HCEC 1CT (cell line): ENCODE results near the gene MIER1.
"Not testable (repeated sequence)": the region's sequence is repeated elsewhere in the genome, so short reads cannot be mapped to it uniquely, and the experiment has no call there.

Experiments used
- DNase-seq: peaks from one replicate; pipeline ENCODE4 v3.0.0-alpha.2; 2017

Gene MIER1

DNA sequence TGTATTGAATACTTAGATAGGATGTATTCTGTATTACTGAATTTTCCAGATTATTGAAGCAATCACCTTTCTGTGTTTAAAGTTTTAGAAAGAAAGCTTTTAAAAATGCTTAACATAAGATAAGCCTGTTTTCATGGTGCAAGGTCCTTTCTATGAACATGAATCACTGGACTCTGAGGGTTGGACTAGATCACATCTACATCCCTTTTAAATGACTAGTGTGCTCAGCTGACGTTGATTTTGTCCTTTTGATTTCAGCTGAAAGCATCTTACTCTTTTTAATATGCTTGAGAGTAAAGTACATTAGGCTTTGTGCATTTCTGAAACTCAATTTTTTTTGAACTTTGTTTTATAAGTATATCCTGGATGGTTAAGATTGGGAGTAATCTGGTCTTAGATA lies 16.2 kb downstream of the MIER1 start:
- peak; percentile 66 for DNase-seq

DNA sequence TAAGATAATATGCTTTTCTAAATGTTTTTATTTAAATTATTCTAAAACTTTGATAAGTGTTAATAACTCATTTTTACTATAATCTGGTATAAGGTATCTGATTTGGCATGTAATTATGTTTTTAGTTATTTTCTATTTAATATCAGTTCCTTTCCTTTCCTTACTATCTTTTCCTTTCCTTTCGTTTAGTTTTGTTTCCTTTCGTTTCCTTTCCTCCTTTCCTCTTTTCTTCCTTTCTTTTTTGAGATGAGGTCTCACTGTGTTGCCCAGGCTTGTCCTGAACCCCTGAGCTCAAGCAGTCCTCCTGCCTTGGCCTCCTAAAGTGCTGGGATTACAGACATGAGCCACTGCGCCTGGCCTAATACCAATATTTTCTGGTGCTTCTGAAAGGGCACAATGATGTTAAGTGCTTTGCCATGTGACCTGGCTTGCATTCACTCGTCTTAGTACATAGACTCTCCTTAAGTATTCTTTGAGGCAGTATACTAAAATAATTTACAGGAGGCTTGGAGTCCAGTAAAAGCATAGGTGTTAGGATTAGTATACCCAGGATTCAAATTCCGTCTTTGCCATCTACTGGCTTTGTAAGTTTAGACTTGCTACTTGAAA lies 18.7 kb downstream of the MIER1 start:
- peak; percentile 18 for DNase-seq

GRCh38 chr1:66944330-66945274 lies 19.8 kb downstream of the MIER1 start:
- DNase-seq, result peak; percentile 90

DNA sequence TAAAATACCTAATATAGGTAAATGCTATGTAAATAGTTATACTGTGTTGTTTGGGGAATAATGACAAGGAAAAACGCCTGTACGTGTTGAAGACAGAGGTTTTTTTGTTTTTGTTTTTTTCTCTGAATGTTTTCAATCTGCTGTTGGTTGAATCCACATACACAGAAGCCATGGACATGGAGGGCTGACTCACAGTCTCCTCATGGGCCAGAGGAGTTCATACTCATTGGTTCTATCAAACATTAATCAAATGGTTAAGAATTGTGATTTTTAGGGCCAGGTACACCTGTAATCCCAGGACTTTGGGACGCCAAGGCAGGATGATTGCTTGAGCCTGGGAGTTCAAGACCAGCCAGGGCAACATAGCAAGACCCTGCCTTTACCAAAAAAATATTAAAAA lies 20.5 kb downstream of the MIER1 start:
- peak; percentile 35 for DNase-seq

- DNase-seq, result peak; percentile 34
Observed at GRCh38 chr1:66947267-66947666, 22.5 kb downstream of the MIER1 start.

GRCh38 chr1:66951513-66951912 lies 26.7 kb downstream of the MIER1 start:
- peak; percentile 81 for DNase-seq

DNA sequence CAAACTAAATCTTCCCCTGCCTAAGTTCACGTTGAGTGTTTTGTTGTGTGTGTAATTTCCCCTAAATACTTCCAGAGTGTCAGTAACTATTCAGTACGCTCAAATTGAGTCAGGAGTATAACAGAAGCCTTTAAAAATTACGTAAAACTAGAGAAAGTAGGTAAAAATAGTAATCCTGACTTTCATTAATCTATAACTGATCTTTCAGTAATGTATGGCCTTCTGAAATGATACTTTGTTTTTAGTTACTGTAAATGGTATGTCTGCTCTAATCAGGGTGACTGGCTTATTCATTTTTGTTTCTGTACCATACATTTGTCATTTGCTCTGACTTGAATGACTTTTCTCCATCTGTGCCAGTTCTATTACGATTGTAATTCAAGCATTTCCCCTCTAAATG lies 29.4 kb downstream of the MIER1 start:
- no peak for DNase-seq

- DNase-seq, result no peak
Observed at GRCh38 chr1:66957938-66958337, 33.1 kb downstream of the MIER1 start.

- DNase-seq, result not testable (repeated sequence)
Observed at GRCh38 chr1:66966188-66966873, 41.5 kb downstream of the MIER1 start.

DNA sequence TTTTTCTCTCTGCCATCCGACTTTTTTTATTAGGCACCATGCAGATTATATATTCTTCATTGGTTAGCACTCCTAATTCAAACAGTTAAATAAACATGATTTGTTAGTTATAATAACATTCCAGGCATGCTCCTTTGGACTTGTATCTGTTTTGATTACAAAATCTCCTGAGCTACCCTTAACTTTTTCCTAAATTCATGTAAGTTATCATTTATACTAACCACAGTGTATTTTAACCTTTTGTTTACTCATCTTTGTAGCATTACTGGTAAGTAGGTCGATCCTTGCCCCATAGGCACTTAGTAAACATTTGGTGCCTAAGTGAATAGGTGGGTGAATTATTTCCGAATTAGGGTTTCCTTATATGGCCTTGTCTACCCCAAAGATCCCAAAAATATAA lies 43.8 kb downstream of the MIER1 start:
- no peak for DNase-seq

GRCh38 chr1:66978201-66978600 lies 53.4 kb downstream of the MIER1 start:
- DNase-seq, result no peak

DNA sequence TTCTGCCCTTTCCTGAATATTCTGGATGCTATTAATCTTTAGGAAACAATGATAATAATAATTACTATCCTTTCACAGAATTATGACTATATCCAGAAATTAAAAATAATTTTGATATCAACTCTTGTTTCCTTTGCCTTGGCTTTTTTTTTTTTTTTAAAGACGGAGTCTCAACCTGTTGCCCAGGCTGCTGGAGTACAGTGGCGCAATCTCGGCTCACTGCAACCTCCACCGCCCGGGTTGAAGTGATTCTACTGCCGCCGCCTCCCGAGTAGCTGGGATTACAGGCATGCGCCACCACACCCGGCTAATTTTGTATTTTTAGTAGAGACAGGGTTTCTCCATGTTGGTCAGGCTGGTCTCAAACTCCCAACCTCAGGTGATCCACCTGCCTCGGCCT lies 54.8 kb downstream of the MIER1 start:
- not testable (repeated sequence) for DNase-seq

DNA sequence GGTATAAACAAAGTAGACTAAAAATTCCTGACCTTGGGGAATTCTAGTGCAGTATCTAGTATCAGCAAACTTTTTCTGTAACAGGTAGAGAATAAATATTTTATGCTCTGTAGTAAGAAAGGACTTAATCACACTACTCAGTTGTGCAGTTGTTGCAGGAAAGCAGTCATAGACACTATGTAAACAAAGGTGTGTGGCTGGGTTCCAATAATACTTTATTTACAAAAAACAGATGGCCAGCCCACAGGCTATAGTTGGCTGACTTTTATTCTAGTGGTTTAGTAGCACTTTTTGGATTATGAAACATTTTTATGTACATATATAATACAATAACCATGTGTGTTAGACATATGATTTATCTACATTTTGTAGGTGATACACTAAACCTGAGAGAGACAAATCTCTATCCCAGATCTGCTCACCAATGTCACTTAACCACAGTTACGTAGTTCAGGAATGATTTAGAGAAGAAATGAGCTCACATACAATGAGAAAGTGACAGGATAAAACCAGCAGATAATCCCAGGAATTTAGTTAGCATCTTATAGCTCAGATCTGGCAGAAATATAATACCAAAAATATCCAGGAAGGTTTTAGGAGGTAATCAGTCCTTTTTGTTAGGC lies 56.1 kb downstream of the MIER1 start:
- DNase-seq, result peak; percentile 49

GRCh38 chr1:66981679-66982078 lies 56.9 kb downstream of the MIER1 start:
- peak; percentile 43 for DNase-seq

DNA sequence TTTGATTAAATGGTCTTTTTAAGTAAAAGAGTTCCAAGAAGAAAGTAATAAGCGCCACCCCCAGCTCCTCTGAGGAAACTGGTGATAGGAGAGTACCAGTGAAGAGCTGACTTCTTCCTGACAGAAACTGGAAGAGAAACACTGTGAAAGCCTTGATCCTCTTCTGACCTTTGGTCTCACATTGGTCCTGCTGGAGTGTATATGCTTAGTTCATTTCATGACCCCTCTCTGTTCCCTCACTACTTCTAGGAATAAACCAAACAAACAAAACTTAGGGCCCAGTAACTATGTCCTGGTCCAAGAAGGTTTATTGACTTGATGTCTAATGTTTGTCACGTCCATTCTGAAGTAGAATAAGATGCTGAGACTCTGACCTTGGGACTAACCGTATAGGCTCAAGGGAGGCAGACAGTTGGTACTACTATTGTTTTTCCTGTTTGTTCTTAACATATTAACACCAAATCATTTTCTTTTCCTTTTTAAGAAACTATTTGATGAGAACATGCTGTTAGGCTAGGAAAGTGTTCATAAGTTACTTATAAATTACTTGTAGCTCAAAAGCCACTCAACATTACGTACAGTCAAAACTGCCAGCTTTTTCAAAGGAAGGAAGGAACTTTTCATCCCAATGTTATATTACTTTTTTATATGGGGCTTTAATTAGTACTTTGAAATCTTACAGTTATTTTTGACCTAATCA lies 57.9 kb downstream of the MIER1 start:
- no peak for DNase-seq

GRCh38 chr1:66984491-66984890 lies 59.7 kb downstream of the MIER1 start:
- DNase-seq, result no peak

- DNase-seq, result no peak
Observed at GRCh38 chr1:66985835-66986234, 61.0 kb downstream of the MIER1 start.

- no peak for DNase-seq
Observed at GRCh38 chr1:66993076-66993475, 68.3 kb downstream of the MIER1 start.

DNA sequence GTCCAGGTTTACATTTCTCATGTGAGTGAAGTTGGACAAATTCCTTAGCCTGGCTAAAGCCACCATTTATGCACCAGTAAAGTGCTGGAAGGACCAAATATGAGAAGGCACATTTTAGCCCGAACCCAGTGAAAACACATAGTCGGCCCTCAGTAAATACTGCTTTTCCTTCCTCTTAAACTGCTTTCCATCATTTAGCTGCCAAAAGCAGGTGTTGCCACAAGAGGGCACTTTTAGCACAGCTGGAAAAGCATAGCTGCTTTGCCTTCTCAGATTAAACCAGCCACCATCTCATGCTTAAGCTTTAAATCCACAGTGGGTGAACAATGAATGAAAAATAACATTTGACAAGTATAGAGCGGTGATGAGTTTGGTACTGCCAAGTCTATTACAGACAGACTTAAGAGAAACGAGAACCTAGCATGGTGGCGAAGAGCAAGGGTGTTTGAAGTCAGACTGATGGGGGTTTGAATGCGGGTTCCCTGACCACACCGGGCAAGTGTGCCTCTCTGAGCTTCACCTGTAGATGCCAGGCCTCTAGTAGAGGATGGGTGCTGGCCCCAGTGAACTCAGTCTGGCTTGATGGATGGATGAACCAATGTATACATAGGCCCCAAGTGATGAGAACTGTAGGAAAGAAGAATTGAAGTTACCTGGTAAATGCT lies 71.4 kb downstream of the MIER1 start:
- peak; percentile 54 for DNase-seq

- DNase-seq, result no peak
Observed at GRCh38 chr1:66998972-66999371, 74.2 kb downstream of the MIER1 start.

DNA sequence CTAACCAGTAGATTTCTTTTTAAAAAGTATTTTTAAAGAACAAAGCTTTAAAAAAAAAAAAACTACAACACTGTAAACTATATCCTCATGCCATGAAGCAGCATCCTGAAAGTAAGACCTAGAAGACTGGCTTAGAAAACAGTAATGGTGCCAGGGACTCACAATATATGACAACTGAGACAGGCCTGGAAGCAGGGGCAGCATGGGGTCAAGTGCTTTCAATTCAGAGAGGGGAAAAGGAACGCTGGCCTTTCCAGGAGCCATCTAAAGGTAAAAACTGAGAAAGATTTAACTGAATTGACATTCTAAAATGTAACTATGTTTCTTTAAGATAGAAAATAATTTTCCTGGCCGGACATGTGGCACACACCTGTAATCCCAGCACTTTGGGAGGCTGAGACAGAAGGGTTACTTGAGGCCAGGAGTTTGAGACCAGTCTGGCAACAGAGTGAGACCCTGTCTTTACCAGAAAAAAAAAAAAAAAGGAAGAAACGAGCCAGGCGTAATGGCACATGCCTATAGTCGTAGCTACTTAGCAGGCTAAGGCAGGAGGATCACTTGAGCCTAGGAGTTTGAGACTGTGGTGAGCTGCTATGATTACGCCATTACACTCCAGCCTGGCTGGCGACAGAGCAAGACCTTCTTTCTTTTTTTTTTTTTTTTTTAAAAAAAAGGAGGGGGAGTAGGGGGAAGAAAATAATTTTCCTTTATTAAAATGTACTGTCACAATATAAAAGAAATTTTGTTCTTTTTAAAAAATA lies 75.0 kb downstream of the MIER1 start:
- no peak for DNase-seq
